CD4-positive, CD25-positive, alpha-beta regulatory T cell (primary cell): ENCODE measurements around the gene EXOC5. TPM values are rescaled to one million over a fixed set of nuclear protein-coding genes. Genes with fewer than 3 reads are reported as not detected.

ENCODE experiments used
- ATAC-seq, 2 donors: fragments of 150-1000 bp; cut with Tn5 transposase; one replicate each; pipeline ENCODE4 v1.10.0; 2021; ENCODE audit warnings: low read depth in 2 of 2, moderate number of reproducible peaks in 2 of 2, moderate library complexity in 1 of 2
- DNase-seq, 3 donors: peaks; one replicate each; pipeline versions ENCODE4 v3.0.0 to v3.0.0-alpha.2; 2012 to 2022; ENCODE audit warnings: mixed read lengths in 1 of 3
- H3K27ac ChIP-seq: one replicate; pipeline ENCODE4 v1.7.0; 2013; ENCODE audit warnings: mild to moderate bottlenecking, low read length; ENCODE audit not compliant: insufficient read depth, poor library complexity, severe bottlenecking
- H3K27me3 ChIP-seq: one replicate; pipeline ENCODE4 v1.7.0; 2013; ENCODE audit warnings: low read length; ENCODE audit not compliant: control insufficient read depth, insufficient read depth
- H3K36me3 ChIP-seq: one replicate; pipeline ENCODE4 v1.7.0; 2013; ENCODE audit warnings: mild to moderate bottlenecking, low read length, moderate library complexity; ENCODE audit not compliant: control insufficient read depth, insufficient read depth
- H3K4me1 ChIP-seq: 2 replicates; pipeline ENCODE4 v1.7.0; 2013; ENCODE audit warnings: mild to moderate bottlenecking, low read length; ENCODE audit not compliant: insufficient read depth, control insufficient read depth, poor library complexity, severe bottlenecking
- H3K4me3 ChIP-seq: one replicate; pipeline ENCODE4 v1.7.0; 2013; ENCODE audit warnings: low read depth, mild to moderate bottlenecking, low read length, moderate library complexity
- H3K9me3 ChIP-seq, 2 experiments: 1 replicate in 1 of 2; 2 replicates in 1 of 2; pipeline ENCODE4 v1.7.0; 2013; ENCODE audit warnings: low read length in 2 of 2, mild to moderate bottlenecking in 1 of 2, moderate library complexity in 1 of 2; ENCODE audit not compliant: control insufficient read depth in 2 of 2
- H3K27ac Mint-ChIP-seq, 3 donors: one replicate each; pipeline ENCODE4 v1.8.0; 2020 to 2022; ENCODE audit warnings: mild to moderate bottlenecking in 3 of 3, mixed read lengths in 3 of 3, moderate library complexity in 2 of 3
- H3K27me3 Mint-ChIP-seq: one replicate; pipeline ENCODE4 v1.8.0; 2022; ENCODE audit warnings: mild to moderate bottlenecking, mixed read lengths
- H3K36me3 Mint-ChIP-seq: one replicate; pipeline ENCODE4 v1.8.0; 2020; ENCODE audit warnings: mixed read lengths
- H3K4me1 Mint-ChIP-seq, 4 donors: one replicate each; pipeline ENCODE4 v1.8.0; 2020 to 2022; ENCODE audit warnings: mixed read lengths in 4 of 4, mild to moderate bottlenecking in 1 of 4
- H3K4me3 Mint-ChIP-seq, 4 donors: one replicate each; pipeline ENCODE4 v1.8.0; 2020 to 2022; ENCODE audit warnings: mild to moderate bottlenecking in 4 of 4, mixed read lengths in 4 of 4, moderate library complexity in 3 of 4
- H3K9me3 Mint-ChIP-seq, 7 donors: one replicate each; pipeline ENCODE4 v1.8.0; 2020 to 2022; ENCODE audit warnings: mixed read lengths in 7 of 7, mild to moderate bottlenecking in 3 of 7, moderate library complexity in 2 of 7
- polyA plus RNA-seq, 4 donors: library from polyadenylated mRNA; unstranded; fragments of 300-500 nt; fragmentation: Illumina TruSeq; gene quantifications; one replicate each; pipeline ENCODE4 v1.2.3, GENCODE V29; 2021
- total RNA-seq: library from RNA; stranded (reverse); gene quantifications from one replicate; pipeline ENCODE4 v1.2.3, GENCODE V29; 2022

Gene EXOC5
- total RNA-seq (42.6 TPM), polyA plus RNA-seq (10 to 100 TPM; 47.0 to 60.6 (median 51.0) TPM)

GRCh38 chr14:57268161-57269069 is at the start of gene EXOC5, which contains the start of gene AP5M1:
EXOC5 (minus strand) TSS chr14:57268905; CDS start chr14:57268648, 257 bp downstream.
AP5M1 (plus strand) TSS chr14:57268971; CDS start chr14:57269315, 344 bp downstream.
- Histone ChIP-seq H3K9me3 (no peaks in the 10 kb centered on the region), H3K4me3 (peak within 1 kb of the TSS; percentile 99), H3K27ac (peak within 1 kb of the TSS; percentile 95), H3K4me1 (peaks cover 28% of the 10 kb centered on the region), H3K27me3 (no peaks in the 10 kb centered on the region), H3K36me3 (no peaks in the 10 kb centered on the region)
- H3K36me3 Mint-ChIP-seq = peaks cover 7% of the 10 kb centered on the region
- ATAC-seq (peak; percentile 81 to 83), DNase-seq (peak; percentile 87 to 97 (median 92))
- peaks cover 0 to 3% (median 0%) of the 10 kb centered on the region in 7 donors for H3K9me3 Mint-ChIP-seq
- H3K4me1 Mint-ChIP-seq = peaks cover 54 to 79% (median 63%) of the 10 kb centered on the region in 4 donors
- no peaks in the 10 kb centered on the region for H3K27me3 Mint-ChIP-seq
- peak within 1 kb of the TSS; percentile 98 to 99 (median 99) for H3K27ac Mint-ChIP-seq
- peak within 1 kb of the TSS; percentile 95 to 100 (median 98) for H3K4me3 Mint-ChIP-seq

DNA sequence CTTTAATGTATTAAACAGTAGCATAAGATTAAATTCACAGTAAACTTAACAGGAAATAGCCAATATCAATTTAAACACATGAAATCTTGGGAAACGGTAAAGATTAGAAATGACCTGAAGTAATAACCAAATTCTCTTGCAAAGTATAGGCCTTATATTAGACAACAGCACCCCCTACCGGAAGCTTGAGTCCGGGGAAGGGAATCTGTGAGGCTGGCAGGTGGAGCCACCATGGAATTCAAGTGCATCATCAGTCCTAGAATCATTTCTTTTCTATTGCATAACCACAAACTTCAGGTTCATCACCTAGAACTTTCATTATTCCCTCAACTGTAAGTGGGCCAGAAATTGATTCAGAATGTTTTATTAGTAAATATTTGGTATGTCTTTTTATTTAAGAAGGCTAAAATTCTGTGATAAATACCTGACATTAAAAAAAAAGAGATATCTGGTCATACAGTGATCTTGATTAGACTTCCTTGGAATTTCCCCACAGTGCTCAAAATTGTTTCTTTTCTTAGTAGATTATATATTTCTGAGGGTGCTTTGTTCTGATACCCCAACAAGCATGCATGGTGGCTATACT is 48.6 kb upstream of the EXOC5 start:
- Mint-ChIP-seq H3K27ac (no peak overlapping the region), H3K36me3 (no peaks in the 10 kb centered on the region), H3K4me1 (peaks cover 0 to 4% (median 2%) of the 10 kb centered on the region in 4 donors), H3K9me3 (peaks cover 0 to 2% (median 0%) of the 10 kb centered on the region in 7 donors), H3K27me3 (peaks cover 9% of the 10 kb centered on the region), H3K4me3 (no peak overlapping the region)
- Histone ChIP-seq H3K4me1 (no peaks in the 10 kb centered on the region), H3K27ac (no peak overlapping the region), H3K36me3 (no peaks in the 10 kb centered on the region), H3K27me3 (peaks cover 7% of the 10 kb centered on the region), H3K9me3 (no peaks in the 10 kb centered on the region), H3K4me3 (no peak overlapping the region)
- DNase-seq = peak; percentile 54 to 79 (median 69)
- peak; percentile 50 to 58 for ATAC-seq

- Histone ChIP-seq H3K4me3 (no peak overlapping the region), H3K36me3 (no peaks in the 10 kb centered on the region), H3K9me3 (no peaks in the 10 kb centered on the region), H3K27ac (no peak overlapping the region), H3K4me1 (no peaks in the 10 kb centered on the region), H3K27me3 (peaks cover 1% of the 10 kb centered on the region)
- no peak overlapping the region for H3K4me3 Mint-ChIP-seq
- H3K4me1 Mint-ChIP-seq = peaks cover 0 to 4% (median 2%) of the 10 kb centered on the region in 4 donors
- H3K27ac Mint-ChIP-seq = no peak overlapping the region
- H3K36me3 Mint-ChIP-seq = no peaks in the 10 kb centered on the region
- H3K27me3 Mint-ChIP-seq = peaks cover 15% of the 10 kb centered on the region
- ATAC-seq (no peak), DNase-seq (no peak)
- peaks cover 0 to 2% (median 0%) of the 10 kb centered on the region in 7 donors for H3K9me3 Mint-ChIP-seq
These were observed 45.8 kb upstream of the EXOC5 start for GRCh38 chr14:57314396-57315089.

DNA sequence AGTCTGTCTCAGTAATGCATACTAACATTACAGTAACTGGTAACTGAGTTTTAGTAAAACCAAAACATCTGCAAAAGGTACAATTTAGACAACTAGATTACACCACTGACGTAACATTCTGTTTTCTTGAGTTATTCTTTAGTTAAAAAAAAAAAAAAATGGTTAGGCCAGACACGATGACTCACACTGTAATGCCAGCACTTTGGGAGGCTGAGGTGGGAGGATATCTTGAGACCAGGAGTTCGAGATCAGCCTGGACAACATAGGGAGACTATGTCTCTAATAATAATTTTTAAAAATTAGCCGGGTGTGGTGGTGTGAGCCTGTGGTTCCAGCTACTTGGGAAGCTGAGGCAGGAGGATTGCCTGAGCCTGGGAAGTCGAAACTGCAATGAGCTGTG is 34.2 kb upstream of the EXOC5 start:
- Histone ChIP-seq H3K4me3 (no peak overlapping the region), H3K4me1 (no peaks in the 10 kb centered on the region), H3K9me3 (no peaks in the 10 kb centered on the region), H3K27me3 (peaks cover 9% of the 10 kb centered on the region), H3K27ac (no peak overlapping the region), H3K36me3 (no peaks in the 10 kb centered on the region)
- no peak overlapping the region for H3K27ac Mint-ChIP-seq
- ATAC-seq (no peak), DNase-seq (no peak)
- no peaks in the 10 kb centered on the region for H3K9me3 Mint-ChIP-seq
- no peak overlapping the region for H3K4me3 Mint-ChIP-seq
- no peaks in the 10 kb centered on the region for H3K36me3 Mint-ChIP-seq
- peaks cover 18% of the 10 kb centered on the region for H3K27me3 Mint-ChIP-seq
- H3K4me1 Mint-ChIP-seq = no peaks in the 10 kb centered on the region

- H3K27ac ChIP-seq = no peak overlapping the region
- DNase-seq = no peak
- Mint-ChIP-seq H3K4me3 (no peak overlapping the region), H3K27me3 (no peaks in the 10 kb centered on the region), H3K4me1 (no peaks in the 10 kb centered on the region), H3K36me3 (no peaks in the 10 kb centered on the region), H3K27ac (no peak overlapping the region), H3K9me3 (no peaks in the 10 kb centered on the region)
- H3K36me3 ChIP-seq = no peaks in the 10 kb centered on the region
- no peak for ATAC-seq
- no peaks in the 10 kb centered on the region for H3K4me1 ChIP-seq
- no peaks in the 10 kb centered on the region for H3K9me3 ChIP-seq
- no peak overlapping the region for H3K4me3 ChIP-seq
- H3K27me3 ChIP-seq = no peaks in the 10 kb centered on the region
These were observed 30.8 kb upstream of the EXOC5 start for GRCh38 chr14:57299511-57299910.

DNA sequence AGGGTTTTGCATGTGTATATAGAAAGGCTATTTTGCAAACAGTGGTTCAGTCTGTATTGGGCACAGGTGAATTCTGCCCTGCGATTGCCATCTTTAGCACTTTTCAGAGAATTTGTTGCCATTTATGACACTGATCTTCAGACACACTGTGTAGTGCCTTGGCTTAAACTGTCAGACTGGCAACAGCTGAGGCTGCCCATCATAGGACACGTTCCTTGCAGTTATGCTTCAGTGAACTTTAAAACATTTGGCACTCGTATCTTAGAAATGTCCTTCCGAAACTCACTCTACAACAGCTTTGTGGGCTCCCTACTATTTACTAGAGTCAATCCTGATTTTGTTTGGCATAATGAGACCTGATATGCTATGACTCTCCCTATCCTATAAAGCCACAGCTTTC is 29.1 kb upstream of the EXOC5 start:
- Mint-ChIP-seq H3K9me3 (no peaks in the 10 kb centered on the region), H3K36me3 (no peaks in the 10 kb centered on the region), H3K4me3 (no peak overlapping the region), H3K27me3 (no peaks in the 10 kb centered on the region), H3K27ac (no peak overlapping the region), H3K4me1 (no peaks in the 10 kb centered on the region)
- no peak overlapping the region for H3K4me3 ChIP-seq
- H3K36me3 ChIP-seq = no peaks in the 10 kb centered on the region
- no peaks in the 10 kb centered on the region for H3K27me3 ChIP-seq
- ATAC-seq = no peak
- H3K9me3 ChIP-seq = no peaks in the 10 kb centered on the region
- no peak for DNase-seq
- no peak overlapping the region for H3K27ac ChIP-seq
- H3K4me1 ChIP-seq = no peaks in the 10 kb centered on the region

GRCh38 chr14:57295239-57295638 is 26.5 kb upstream of the EXOC5 start:
- Histone ChIP-seq H3K27ac (no peak overlapping the region), H3K36me3 (peaks cover 5% of the 10 kb centered on the region), H3K27me3 (no peaks in the 10 kb centered on the region), H3K4me3 (no peak overlapping the region), H3K4me1 (no peaks in the 10 kb centered on the region), H3K9me3 (no peaks in the 10 kb centered on the region)
- Mint-ChIP-seq H3K27ac (no peak overlapping the region), H3K4me1 (no peaks in the 10 kb centered on the region), H3K4me3 (no peak overlapping the region), H3K36me3 (peaks cover 8% of the 10 kb centered on the region), H3K9me3 (no peaks in the 10 kb centered on the region), H3K27me3 (no peaks in the 10 kb centered on the region)
- ATAC-seq = no peak
- DNase-seq = no peak
